ENCODE measurements around the gene GPRIN1.

GPRIN1 gene

DNA sequence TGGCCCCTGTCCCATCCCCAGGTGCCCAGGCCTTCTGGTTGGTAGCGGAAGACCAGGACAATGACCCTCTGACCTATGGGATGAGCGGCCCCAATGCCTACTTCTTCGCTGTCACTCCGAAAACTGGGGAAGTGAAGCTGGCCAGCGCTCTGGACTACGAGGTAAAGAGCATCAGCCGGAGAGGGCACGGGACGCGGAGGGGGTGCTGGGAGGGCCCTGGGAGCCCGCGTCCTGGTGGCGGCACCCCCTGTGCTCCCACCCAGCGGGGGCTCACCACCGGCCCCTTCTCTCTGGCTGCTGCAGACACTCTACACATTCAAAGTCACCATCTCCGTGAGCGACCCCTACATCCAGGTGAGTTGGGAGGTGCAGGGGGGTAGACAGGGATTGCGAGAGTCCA, 41.3 kb downstream of the GPRIN1 start:
- CTCF ChIA-PET: no interaction called here
- Histone ChIP-seq H3K9me3 (ENCODE audit: control insufficient read depth, insufficient read depth, low read depth, low read length) (no peaks in the 10 kb centered on the region), H3K36me3 (ENCODE audit: control insufficient read depth in 2 of 2, insufficient read depth in 1 of 2, low read length in 2 of 2) (no peaks in the 10 kb centered on the region), H3K4me1 (ENCODE audit: control insufficient read depth, insufficient read depth, low read length) (no peaks in the 10 kb centered on the region), H3K27ac (ENCODE audit: extremely low read depth, low read depth, low read length) (no peak overlapping the region), H3K4me3 (ENCODE audit: low read depth, low read length) (no peak overlapping the region)
- POLR2A ChIA-PET: no interaction called here
- TF ChIP-seq ZNF558 (tag by site-specific recombination; IDR thresholded peaks at IDR 0.05): no peak
- no peak for TF ChIP-seq ZNF202 (tag by site-specific recombination; IDR thresholded peaks at IDR 0.05; ENCODE audit: borderline replicate concordance)
- TF ChIP-seq ZNF529 (tag by site-specific recombination; IDR thresholded peaks at IDR 0.05; ENCODE audit: insufficient replicate concordance): no peak
- TF ChIP-seq ZNF585B (tag by site-specific recombination; IDR thresholded peaks at IDR 0.05): no peak
- no peak for TF ChIP-seq ZNF544 (tag by site-specific recombination; IDR thresholded peaks at IDR 0.05)
- no peak for TF ChIP-seq ZNF768 (tag by site-specific recombination; IDR thresholded peaks at IDR 0.05)
- TF ChIP-seq, protein P1, sequence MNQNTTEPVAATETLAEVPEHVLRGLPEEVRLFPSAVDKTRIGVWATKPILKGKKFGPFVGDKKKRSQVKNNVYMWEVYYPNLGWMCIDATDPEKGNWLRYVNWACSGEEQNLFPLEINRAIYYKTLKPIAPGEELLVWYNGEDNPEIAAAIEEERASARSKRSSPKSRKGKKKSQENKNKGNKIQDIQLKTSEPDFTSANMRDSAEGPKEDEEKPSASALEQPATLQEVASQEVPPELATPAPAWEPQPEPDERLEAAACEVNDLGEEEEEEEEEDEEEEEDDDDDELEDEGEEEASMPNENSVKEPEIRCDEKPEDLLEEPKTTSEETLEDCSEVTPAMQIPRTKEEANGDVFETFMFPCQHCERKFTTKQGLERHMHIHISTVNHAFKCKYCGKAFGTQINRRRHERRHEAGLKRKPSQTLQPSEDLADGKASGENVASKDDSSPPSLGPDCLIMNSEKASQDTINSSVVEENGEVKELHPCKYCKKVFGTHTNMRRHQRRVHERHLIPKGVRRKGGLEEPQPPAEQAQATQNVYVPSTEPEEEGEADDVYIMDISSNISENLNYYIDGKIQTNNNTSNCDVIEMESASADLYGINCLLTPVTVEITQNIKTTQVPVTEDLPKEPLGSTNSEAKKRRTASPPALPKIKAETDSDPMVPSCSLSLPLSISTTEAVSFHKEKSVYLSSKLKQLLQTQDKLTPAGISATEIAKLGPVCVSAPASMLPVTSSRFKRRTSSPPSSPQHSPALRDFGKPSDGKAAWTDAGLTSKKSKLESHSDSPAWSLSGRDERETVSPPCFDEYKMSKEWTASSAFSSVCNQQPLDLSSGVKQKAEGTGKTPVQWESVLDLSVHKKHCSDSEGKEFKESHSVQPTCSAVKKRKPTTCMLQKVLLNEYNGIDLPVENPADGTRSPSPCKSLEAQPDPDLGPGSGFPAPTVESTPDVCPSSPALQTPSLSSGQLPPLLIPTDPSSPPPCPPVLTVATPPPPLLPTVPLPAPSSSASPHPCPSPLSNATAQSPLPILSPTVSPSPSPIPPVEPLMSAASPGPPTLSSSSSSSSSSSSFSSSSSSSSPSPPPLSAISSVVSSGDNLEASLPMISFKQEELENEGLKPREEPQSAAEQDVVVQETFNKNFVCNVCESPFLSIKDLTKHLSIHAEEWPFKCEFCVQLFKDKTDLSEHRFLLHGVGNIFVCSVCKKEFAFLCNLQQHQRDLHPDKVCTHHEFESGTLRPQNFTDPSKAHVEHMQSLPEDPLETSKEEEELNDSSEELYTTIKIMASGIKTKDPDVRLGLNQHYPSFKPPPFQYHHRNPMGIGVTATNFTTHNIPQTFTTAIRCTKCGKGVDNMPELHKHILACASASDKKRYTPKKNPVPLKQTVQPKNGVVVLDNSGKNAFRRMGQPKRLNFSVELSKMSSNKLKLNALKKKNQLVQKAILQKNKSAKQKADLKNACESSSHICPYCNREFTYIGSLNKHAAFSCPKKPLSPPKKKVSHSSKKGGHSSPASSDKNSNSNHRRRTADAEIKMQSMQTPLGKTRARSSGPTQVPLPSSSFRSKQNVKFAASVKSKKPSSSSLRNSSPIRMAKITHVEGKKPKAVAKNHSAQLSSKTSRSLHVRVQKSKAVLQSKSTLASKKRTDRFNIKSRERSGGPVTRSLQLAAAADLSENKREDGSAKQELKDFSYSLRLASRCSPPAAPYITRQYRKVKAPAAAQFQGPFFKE (tag by site-specific recombination; IDR thresholded peaks at IDR 0.05; ENCODE audit: borderline replicate concordance): no peak
- TF ChIP-seq HOXC10 (CRISPR knock-in tag; IDR thresholded peaks at IDR 0.05): no peak
- no peak for TF ChIP-seq ZBTB48 (tag by site-specific recombination; IDR thresholded peaks at IDR 0.05)
- no peak for TF ChIP-seq ZNF548 (tag by site-specific recombination; IDR thresholded peaks at IDR 0.05)
- no peak for TF ChIP-seq ZNF416 (tag by site-specific recombination; IDR thresholded peaks at IDR 0.05)
- TF ChIP-seq ZNF677 (tag by site-specific recombination; IDR thresholded peaks at IDR 0.05): no peak
- TF ChIP-seq REPIN1 (tag by site-specific recombination; IDR thresholded peaks at IDR 0.05; ENCODE audit: low read depth): no peak
- no peak for TF ChIP-seq ZNF140 (tag by site-specific recombination; IDR thresholded peaks at IDR 0.05)

DNA sequence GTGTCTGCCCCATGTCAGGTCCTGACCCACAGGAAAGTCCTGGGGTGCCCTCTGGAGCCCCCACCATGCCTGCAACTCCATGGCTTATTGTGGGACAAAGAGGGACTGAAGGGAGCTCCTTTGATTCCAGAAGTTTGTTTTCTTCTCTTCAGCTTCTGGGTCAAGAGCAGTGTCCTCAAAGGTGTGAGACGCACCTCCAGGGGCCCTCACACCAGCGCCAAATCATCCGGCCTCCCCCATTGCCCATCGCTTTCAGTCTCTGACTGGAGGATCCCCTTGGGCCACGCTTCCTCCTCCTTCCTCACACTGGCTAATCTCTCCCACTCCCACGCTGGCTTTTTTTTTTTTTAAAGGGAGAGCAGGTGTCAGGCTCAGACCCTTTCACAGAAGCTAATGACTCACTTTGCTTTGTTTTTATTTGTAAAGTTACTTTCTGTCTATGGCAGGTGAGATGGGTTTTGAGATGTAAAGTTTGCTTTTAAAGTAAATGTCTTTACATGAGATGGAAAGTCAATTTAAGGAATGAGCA, 44.1 kb downstream of the GPRIN1 start:
- Histone ChIP-seq H3K36me3 (ENCODE audit: control insufficient read depth in 2 of 2, insufficient read depth in 1 of 2, low read length in 2 of 2) (no peaks in the 10 kb centered on the region), H3K4me1 (ENCODE audit: control insufficient read depth, insufficient read depth, low read length) (no peaks in the 10 kb centered on the region), H3K9me3 (ENCODE audit: control insufficient read depth, insufficient read depth, low read depth, low read length) (no peaks in the 10 kb centered on the region), H3K4me3 (ENCODE audit: low read depth, low read length) (no peak overlapping the region), H3K27ac (ENCODE audit: extremely low read depth, low read depth, low read length) (no peak overlapping the region)
- ChIA-PET CTCF (no interaction called here), POLR2A (no interaction called here)
- TF ChIP-seq ZFHX2 (tag by site-specific recombination; conservative IDR thresholded peaks at IDR 0.05): peak; percentile 73
- TF ChIP-seq EGR2 (tag by site-specific recombination; IDR thresholded peaks at IDR 0.05; ENCODE audit: low read depth): peak; percentile 68
- TF ChIP-seq, protein P2, sequence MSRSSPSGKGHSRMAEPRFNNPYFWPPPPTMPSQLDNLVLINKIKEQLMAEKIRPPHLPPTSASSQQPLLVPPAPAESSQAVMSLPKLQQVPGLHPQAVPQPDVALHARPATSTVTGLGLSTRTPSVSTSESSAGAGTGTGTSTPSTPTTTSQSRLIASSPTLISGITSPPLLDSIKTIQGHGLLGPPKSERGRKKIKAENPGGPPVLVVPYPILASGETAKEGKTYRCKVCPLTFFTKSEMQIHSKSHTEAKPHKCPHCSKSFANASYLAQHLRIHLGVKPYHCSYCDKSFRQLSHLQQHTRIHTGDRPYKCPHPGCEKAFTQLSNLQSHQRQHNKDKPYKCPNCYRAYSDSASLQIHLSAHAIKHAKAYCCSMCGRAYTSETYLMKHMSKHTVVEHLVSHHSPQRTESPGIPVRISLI (tag by site-specific recombination; IDR thresholded peaks at IDR 0.05): no peak
